Kidney glomerular epithelial cell (primary cell): ENCODE results near the gene NKAIN4.
A peak's percentile ranks its signal among the peaks of the same experiment; 100 is the strongest.

Experiments
- DNase-seq: peaks from one replicate; lab custom pipeline; 2025; lab: John Stamatoyannopoulos, UW

Gene NKAIN4

GRCh38 chr20:63274381-63275228 is 20.3 kb upstream of the NKAIN4 start:
- no peak for DNase-seq

GRCh38 chr20:63273635-63274380 is 19.5 kb upstream of the NKAIN4 start:
- DNase-seq, result peak; percentile 57

- DNase-seq, result no peak
Observed at GRCh38 chr20:63273059-63273579, 18.9 kb upstream of the NKAIN4 start.

GRCh38 chr20:63272105-63273058 is 18.1 kb upstream of the NKAIN4 start, which contains the start of gene ARFGAP1:
TSS of gene ARFGAP1 (plus strand) at chr20:63272813. CDS start at chr20:63275581, 2,768 bp downstream.
- DNase-seq, result peak; percentile 54

- no peak for DNase-seq
Observed at GRCh38 chr20:63270606-63271325, 16.5 kb upstream of the NKAIN4 start.

GRCh38 chr20:63269724-63270123 is 15.5 kb upstream of the NKAIN4 start:
- DNase-seq, result no peak

- no peak for DNase-seq
Observed at GRCh38 chr20:63268671-63269439, 14.6 kb upstream of the NKAIN4 start.

GRCh38 chr20:63268256-63268655 is 14.0 kb upstream of the NKAIN4 start:
- DNase-seq, result no peak

GRCh38 chr20:63267691-63268090 is 13.4 kb upstream of the NKAIN4 start:
- DNase-seq, result no peak

- DNase-seq, result no peak
Observed at GRCh38 chr20:63265891-63266515, 11.7 kb upstream of the NKAIN4 start.

GRCh38 chr20:63264519-63264918 is 10.3 kb upstream of the NKAIN4 start:
- DNase-seq, result peak; percentile 65

- DNase-seq, result no peak
Observed at GRCh38 chr20:63264000-63264399, 9.7 kb upstream of the NKAIN4 start.

GRCh38 chr20:63262836-63263235 is 8.6 kb upstream of the NKAIN4 start:
- no peak for DNase-seq

GRCh38 chr20:63261795-63262528 is 7.7 kb upstream of the NKAIN4 start:
- DNase-seq, result no peak

- no peak for DNase-seq
Observed at GRCh38 chr20:63261060-63261794, 7.0 kb upstream of the NKAIN4 start.

GRCh38 chr20:63260521-63260920 is 6.3 kb upstream of the NKAIN4 start:
- DNase-seq, result no peak

- no peak for DNase-seq
Observed at GRCh38 chr20:63259734-63260460, 5.6 kb upstream of the NKAIN4 start.

- DNase-seq, result no peak
Observed at GRCh38 chr20:63258781-63259180, 4.5 kb upstream of the NKAIN4 start.
